SKM-1 (cell line): ENCODE data around the gene MAPK6.

ENCODE experiments used
- DNase-seq: peaks from one replicate; lab custom pipeline; 2025; ENCODE audit not compliant: unreplicated experiment; lab: John Stamatoyannopoulos, UW

MAPK6 gene

DNA sequence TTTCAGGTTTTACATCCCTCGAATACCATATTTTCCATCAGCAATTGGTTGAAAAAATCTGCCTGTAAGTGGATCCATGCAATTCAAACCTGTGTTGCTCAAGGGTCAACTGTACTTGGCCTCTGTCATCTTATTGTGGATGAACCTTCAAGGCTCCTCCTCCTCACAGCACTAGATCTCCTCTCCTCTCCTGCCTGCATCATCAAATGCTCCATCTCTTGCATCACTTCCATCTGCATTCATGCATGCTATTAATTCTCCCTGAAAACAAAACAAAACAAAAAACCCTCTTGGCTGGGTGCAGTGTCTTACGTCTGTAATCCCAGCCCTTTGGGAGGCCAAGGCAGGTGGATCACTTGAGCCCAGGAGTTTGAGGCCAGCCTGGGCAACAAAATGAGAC, 83.4 kb downstream of the MAPK6 start:
- DNase-seq, result no peak

DNA sequence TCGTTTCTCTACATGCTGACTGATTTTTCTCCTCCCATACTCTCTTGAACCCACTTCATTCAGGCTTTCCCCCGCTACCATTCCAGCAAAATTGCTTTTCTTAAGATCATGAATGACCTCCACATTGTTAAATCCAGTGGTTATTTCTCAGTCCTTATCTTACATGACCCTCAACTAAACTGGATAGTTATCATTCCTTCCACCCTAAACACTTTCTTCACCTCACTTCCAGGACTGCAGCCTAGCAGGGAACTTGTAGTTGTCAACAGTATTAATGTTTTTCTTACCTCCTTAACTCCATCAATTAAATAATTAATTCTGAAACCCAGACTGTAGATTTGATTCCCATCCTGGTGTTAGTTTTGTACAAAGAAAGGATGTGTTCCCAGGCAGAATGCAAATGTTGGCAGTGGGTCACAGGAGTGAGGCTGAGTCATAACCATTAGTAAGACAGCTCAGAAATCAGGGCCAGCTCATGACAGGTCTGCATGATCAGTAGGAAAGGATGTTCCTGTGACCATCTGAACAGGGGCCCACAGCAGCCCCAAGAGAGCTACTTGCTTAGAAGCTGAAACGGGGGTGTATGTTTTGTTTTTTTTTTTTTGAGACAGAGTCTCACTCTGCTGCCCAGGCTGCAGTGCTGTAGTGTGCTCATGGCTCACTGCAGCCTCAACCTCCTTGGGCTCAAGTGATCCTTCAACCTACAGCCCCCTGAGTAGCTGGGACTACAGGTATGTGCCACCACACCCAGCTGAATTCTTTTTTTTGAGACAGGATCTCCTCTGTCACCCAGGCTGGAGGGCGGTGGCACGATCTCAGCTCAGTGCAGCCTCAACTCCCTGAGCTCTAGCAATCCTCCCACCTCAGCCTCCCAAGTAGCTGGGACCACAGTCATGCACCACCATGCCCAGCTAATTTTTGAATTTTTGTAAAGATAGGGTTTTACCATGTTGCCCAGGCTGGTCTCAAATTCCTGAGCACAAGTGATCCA, 84.5 kb downstream of the MAPK6 start:
- no peak for DNase-seq

DNA sequence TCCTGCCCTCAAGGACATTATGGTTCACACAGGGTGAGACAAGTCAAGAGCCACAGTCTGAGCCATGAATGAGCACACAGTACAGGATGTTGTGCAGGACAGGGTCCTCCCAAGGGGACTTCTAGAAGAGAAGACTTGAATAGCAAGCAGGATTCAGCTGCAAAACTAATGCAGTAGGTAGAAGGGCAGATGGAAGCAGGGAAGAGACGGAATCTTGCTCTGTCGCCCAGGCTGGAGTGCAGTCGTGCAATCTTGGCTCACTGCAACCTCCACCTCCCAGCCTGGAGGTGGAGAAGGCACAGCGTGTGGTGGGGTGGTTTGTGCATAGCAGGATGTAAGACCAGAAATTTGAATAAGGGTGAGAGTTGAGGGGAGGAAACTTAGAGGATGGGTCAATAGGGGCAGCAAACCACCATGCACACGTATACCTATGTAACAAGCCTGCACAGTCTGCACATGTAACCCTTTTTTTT, 85.5 kb downstream of the MAPK6 start:
- DNase-seq, result no peak

DNA sequence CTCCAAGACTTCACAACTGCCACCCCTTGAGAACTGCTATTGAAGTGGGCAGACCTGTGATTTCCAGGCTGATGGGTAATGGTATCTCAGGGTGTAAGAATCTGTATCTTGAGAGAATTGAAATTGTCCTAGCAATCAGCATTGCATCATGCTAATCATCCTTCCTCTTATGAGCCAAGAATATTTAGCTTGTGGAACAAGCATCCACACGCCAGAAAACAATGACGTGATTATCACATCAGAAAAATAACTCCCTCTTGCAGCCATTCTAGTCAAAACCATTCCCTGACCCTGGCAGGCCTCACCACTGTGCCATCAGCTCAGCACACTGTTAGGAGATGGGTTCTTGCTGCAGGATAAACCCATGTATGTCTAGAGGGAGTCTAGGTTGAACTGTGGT, 86.8 kb downstream of the MAPK6 start:
- no peak for DNase-seq

DNA sequence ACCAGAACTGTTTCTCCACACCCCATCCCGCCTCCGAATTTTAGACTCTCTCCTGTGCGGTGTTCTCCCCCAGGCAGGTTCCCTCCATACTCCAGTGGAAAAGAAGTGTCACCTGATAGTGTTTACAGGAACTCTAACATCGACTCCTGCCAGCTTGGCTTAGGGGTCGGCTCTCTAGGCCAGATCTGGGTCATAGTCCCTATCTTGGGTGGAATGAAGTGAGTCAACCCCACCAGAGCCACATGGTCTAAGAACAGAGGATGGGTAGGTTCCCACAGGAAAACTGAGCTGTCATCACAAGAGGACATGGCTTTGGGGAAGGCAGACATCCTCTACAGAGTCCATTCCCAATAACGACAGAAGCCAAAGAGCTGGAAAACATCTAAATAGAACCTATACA, 87.6 kb downstream of the MAPK6 start:
- no peak for DNase-seq

DNA sequence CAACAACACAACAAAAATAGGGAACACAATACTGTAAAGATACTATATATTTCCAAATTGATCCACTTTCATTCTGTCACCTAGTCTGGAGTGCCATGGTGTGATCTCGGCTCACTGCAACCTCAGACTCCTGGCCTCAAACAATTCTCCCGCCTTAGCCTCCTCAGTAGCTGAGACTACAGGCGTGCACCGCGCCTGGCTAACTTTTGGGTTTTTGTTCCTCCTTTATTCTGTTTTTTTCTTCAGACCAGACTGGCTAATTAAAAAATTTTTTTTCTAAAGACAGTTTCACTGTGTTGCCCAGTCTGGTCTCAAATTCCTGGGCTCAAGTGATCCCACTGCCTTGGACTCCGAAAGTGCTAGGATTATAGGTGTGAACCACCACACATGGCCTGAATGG, 88.2 kb downstream of the MAPK6 start:
- no peak for DNase-seq

DNA sequence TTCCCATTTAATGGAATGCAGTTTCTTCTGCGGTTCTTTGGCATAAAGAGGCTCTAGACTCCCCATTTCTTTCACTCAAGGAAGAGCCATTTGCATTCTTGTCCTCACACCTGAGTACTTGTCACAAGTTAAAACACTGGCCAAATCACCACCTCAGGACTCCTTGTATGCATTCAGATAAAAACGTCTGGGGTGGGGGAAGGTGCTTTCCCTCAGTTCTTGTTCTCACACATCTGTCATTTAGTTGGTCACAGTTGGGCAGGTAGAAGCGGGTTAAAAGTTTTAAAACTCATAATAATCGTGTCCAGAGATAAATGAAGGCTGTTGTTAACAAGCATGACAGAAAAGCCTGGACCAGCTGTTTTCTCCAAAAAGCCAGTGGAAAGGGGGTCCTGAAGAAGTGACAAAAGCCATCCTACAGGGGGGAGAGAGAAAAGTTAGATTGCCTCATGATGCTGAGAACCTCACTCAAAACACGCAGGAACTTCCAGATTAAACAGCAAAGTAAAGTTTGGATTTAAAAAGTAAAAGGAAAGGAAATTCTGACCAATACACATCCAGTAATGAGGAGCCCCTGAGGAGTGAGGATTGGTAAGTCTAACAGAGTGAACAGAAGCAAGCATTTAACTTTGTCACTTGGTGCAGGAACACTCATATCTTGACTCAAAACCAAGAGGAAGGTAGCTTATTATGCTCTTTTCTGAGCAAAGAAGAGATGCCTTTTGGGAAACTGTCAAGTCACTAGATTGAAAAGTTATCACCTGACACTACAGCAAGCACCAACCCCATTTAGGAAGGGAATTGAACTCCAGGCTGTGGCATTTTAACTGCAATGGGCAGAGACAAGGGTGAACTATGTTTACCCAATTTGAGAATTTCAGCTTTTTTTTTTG, 90.8 kb downstream of the MAPK6 start:
- DNase-seq, result no peak

DNA sequence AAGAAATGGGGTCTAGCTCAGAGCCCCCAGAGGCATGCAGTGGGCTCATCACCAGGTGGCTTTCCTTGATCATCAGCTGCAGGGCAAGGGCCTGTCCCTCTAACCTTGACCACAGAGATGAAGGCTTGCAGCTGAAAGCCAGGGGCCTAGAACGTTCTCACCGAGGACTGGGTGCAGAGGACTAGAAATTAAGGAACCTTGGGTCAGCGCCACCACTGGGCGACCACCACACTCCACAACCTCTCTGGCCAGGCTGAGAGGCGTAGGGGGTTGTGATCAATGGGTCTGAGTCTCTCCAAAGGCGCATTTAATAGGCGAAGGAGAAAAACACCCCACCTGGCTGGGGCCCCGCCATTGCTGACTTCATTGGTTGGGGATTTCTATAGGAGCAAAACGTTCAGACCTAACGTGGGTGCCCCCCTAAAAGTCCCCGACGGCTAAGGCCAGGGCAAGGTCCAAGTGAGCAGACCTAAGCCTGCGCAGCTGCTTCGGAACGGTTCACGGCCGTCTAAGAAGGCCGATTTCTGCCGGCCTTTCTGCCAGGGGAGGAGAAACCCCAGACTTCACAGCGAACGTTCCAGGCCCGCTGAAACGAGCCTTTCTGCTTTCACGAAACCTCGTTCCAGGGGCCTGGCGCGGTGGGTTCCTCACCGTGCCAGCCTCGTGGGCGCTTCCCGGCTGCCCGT, 92.6 kb downstream of the MAPK6 start:
- DNase-seq, result no peak

DNA sequence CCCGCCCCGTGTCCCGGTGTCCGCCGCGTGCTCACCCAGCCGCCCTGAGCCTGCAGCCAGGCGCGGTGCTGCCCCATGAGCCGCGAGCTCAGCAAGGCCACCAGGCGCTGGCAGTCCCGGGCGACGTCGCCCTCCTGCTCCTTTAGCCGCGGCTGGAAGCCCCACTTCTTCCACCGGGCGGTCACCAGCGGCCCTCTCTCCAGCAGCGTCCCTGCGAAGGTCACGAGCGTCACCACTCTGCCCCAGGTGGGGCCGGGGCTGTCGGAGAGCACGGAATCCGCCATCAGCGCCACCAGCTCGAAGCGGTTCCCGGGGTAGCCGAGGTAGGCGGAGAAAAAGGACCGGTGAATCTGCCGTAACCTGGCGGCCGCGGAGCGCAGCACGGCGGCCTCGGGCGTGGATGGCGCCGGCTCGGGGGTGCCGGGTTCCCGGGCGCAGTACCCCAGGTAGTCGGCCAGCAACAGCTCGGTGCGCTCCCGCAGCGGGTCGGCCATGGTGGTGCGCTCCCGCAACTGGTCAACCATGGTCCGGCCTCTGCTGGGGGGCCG, 93.3 kb downstream of the MAPK6 start:
- DNase-seq, result no peak

DNA sequence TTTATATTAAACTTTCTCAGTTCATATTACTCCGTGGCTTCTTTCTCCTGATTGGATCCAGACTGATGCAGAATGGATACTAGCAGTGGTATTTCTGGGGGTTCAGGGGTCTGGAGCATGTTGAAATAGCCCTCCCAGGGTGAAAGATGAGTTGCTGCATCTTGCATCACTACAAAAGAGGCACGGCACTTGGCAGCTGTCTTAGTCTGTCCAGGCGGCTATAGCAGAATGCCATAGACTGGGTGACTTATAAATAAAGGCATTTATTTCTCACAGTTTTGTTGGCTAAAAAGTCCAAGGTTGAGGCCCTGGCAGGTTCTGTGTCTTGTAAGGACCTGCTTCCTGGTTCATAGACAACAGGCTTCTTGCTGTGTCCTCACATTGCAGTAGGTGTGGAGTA, 94.2 kb downstream of the MAPK6 start:
- no peak for DNase-seq

DNA sequence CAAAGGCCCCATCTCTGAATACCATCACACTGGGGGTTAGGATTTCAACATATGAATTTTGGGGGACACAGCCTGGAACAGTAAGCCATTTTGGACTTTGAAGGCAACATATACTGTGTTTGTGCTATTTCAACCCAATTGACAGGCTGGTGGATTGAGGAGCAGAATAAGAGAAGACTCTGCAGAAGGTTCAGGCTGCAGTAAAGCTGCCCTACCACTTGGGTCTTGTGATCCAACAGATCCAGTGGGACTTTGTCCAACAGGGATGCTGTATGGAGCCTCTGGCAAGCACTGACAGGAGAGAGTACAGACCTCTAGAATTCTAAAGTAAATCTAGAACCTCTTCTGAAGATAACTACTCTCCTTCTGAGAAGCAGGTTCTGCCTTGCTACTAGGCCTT, 94.7 kb downstream of the MAPK6 start:
- DNase-seq, result no peak

DNA sequence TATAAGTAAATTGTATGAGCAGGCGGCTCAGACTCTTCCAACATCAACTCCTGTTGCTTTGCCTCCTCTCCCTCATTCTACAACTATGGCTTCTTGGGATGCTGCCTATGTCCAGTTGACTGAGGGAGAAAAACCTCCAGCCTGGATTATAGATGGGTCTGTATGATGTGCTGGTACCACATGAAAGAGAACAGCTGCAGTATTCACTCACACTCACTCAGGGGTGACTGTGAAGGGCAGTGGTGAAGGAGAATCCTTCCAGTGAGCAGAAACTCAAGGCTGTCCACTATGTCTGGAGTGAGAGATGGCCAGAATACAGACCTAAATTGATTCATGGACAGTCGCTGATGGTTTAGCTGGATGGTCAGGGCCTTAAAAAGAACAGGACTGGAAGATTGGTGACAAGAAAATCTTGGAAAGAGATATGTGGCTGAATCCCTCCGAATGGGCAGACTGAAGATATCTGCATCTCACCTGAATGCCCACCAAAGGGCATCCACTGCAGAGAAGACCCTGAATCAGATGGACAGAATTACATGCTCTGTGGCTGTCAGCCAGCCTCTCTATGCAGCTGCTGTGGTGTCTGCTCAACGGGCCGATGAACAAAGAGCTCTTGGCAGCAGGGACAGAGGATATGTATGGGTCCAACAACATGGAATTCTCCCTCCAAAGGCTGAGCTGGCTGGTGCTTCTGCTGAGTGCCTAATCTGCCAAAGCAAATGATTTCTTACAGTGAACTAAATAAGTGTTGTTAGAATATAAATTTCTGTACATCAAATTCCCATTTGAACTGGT, 95.4 kb downstream of the MAPK6 start:
- no peak for DNase-seq

DNA sequence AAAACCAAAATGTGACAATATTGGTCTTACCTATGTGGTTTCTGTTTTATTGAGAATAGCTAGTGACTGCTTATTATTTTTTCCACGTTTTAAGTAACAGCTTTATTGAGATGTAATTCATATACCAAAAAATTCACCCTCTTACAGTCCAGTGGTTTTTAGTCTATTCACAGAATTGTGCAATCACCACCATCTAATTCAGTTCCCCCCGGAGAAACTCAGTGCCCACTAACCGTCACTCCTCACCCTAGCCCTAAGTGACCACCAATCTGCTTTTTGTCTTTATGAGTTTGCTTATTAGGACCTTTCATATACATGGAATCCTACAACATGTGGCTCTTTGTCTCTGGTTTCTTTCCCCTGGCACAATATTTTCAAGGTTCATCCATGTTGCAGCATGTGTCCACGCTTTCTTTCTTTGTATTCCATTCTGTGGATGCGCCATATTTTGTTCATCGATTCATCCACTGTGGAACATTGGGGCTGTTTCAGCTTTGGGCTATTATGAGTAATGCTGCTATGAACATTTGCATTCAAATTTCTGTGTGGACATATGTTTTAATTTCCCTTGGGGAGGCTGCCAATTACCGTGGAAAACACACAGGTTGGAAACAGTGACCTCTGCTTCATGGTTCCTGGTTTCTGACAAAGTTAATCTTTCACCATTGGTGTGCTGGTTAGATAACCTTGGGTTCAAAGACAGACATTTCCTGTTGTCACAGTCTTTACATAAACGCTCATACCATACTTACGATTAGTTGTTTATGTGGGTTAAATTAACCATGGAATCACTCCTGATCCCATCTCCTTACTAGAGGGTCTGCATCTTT, 96.8 kb downstream of the MAPK6 start:
- DNase-seq, result no peak
